Tibial nerve (tissue), 3 donors: ENCODE data around the gene PCSK2.

Source experiments
- POLR2A ChIP-seq, 2 donors: fragments of 450-650 bp; IDR thresholded peaks; one replicate each; pipeline ENCODE4 v1.6.1; 2017; ENCODE audit warnings: antibody characterized with exemption in 2 of 2, mild to moderate bottlenecking in 2 of 2, moderate library complexity in 2 of 2
- TF ChIP-seq, protein P1 (sequence below), 5 experiments: fragments of 200-600 bp in 3 of 5; fragments of 450-650 bp in 2 of 5; sonication (generic) in 3 of 5; IDR thresholded peaks; one replicate each; pipeline ENCODE4 v1.5.1; 2016 to 2019; ENCODE audit warnings: antibody characterized with exemption in 5 of 5, mild to moderate bottlenecking in 3 of 5, moderate library complexity in 2 of 5

- TF ChIP-seq, protein P1, sequence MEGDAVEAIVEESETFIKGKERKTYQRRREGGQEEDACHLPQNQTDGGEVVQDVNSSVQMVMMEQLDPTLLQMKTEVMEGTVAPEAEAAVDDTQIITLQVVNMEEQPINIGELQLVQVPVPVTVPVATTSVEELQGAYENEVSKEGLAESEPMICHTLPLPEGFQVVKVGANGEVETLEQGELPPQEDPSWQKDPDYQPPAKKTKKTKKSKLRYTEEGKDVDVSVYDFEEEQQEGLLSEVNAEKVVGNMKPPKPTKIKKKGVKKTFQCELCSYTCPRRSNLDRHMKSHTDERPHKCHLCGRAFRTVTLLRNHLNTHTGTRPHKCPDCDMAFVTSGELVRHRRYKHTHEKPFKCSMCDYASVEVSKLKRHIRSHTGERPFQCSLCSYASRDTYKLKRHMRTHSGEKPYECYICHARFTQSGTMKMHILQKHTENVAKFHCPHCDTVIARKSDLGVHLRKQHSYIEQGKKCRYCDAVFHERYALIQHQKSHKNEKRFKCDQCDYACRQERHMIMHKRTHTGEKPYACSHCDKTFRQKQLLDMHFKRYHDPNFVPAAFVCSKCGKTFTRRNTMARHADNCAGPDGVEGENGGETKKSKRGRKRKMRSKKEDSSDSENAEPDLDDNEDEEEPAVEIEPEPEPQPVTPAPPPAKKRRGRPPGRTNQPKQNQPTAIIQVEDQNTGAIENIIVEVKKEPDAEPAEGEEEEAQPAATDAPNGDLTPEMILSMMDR (IDR thresholded peaks at IDR 0.05), result no peak
- no peak for TF ChIP-seq POLR2A (IDR thresholded peaks at IDR 0.05)
Observed at GRCh38 chr20:17530716-17531664, 304.1 kb downstream of the PCSK2 start, which contains the start of gene BFSP1.
